Suprapubic skin (tissue), 4 donors: Measurements from ENCODE around the gene UBE2E2.

Experiments used
- CTCF ChIP-seq, 2 donors: fragments of 200-600 bp in 1 of 2; fragments of 450-650 bp in 1 of 2; sonication (generic) in 1 of 2; IDR thresholded peaks; one replicate each; pipeline ENCODE4 v1.5.1; 2016 to 2019; ENCODE audit warnings: antibody characterized with exemption in 2 of 2, mild to moderate bottlenecking in 1 of 2, moderate library complexity in 1 of 2
- EP300 ChIP-seq: sonication (generic); formaldehyde crosslinking; IDR thresholded peaks from one replicate; pipeline ENCODE4 v1.6.1; 2017; ENCODE audit warnings: antibody characterized with exemption
- POLR2A ChIP-seq, 2 donors: fragments of 450-650 bp; IDR thresholded peaks; one replicate each; pipeline ENCODE4 v1.6.1; 2017; ENCODE audit warnings: antibody characterized with exemption in 2 of 2, mild to moderate bottlenecking in 2 of 2, moderate library complexity in 2 of 2
- POLR2AphosphoS5 ChIP-seq, 3 donors: sonication (generic); formaldehyde crosslinking; IDR thresholded peaks; one replicate each; pipeline ENCODE4 v1.6.1; 2017; ENCODE audit warnings: antibody characterized with exemption in 3 of 3

GRCh38 chr3:23588547-23588946, 385.4 kb downstream of the UBE2E2 start:
- no peak for TF ChIP-seq CTCF (IDR thresholded peaks at IDR 0.05)
- TF ChIP-seq POLR2AphosphoS5 (IDR thresholded peaks at IDR 0.05): no peak
- no peak for TF ChIP-seq POLR2A (IDR thresholded peaks at IDR 0.05)
- TF ChIP-seq EP300: no peak
